A549 (cell line): ENCODE data around the gene OGDHL. TPM values are rescaled to one million over a fixed set of nuclear protein-coding genes. Genes with fewer than 3 reads are reported as not detected.
"Not testable (repeated sequence)": the region's sequence is repeated elsewhere in the genome, so short reads cannot be mapped to it uniquely, and the experiment has no call there.

ENCODE experiments used
- ATAC-seq, 2 experiments: fragments of 200-7000 bp in 1 of 2; fragments of >200 bp in 1 of 2; cut with Nextera tagmentation in 1 of 2; cut with Tn5 transposase in 1 of 2; 3 replicates each; pipeline versions ENCODE4 v1.8.0 to v1.9.1; 2018 to 2020; ENCODE audit warnings: mild to moderate bottlenecking in 1 of 2, moderate library complexity in 1 of 2
- CTCF ChIA-PET: fragments of 300-600 bp; sonication (Branson Sonifier 250); formaldehyde crosslinking; extraction: SDS; loops from one replicate; lab custom pipeline; 2021; ENCODE audit warnings: antibody characterized with exemption, inconsistent platforms; lab: Yijun Ruan, JAX
- POLR2A ChIA-PET: fragments of 350-600 bp; formaldehyde crosslinking; extraction: SDS; loops from one replicate; lab custom pipeline; 2021; ENCODE audit warnings: antibody characterized with exemption, inconsistent platforms; lab: Yijun Ruan, JAX
- DNase-seq, 2 experiments: peaks; one replicate each; pipeline versions ENCODE4 v3.0.0 to v3.0.0-alpha.2; 2011 to 2016; ENCODE audit warnings: low read depth in 1 of 2, low spot score in 1 of 2
- FAIRE-seq: peaks from 2 replicates; lab custom pipeline; 2011; peaks lifted over from hg19 to GRCh38; lab: Jason Lieb, UNC
- H3K27ac ChIP-seq, 2 experiments: fragments of >200 bp; sonication (Bioruptor Twin); formaldehyde crosslinking; 3 replicates each; pipeline ENCODE4 v1.5.1; 2016 to 2017
- H3K4me1 ChIP-seq: fragments of >200 bp; sonication (Bioruptor Twin); formaldehyde crosslinking; 3 replicates; pipeline ENCODE4 v1.6.1; 2016
- H3K4me2 ChIP-seq: fragments of >200 bp; sonication (Bioruptor Twin); formaldehyde crosslinking; 3 replicates; pipeline ENCODE4 v1.6.1; 2016
- H3K4me3 ChIP-seq: fragments of >200 bp; sonication (Bioruptor Twin); formaldehyde crosslinking; 3 replicates; pipeline ENCODE4 v1.5.1; 2016
- H3K9me3 ChIP-seq: fragments of >200 bp; sonication (Bioruptor Twin); formaldehyde crosslinking; 3 replicates; pipeline ENCODE4 v1.6.1; 2016
- BCL3 ChIP-seq: fragments of >200 bp; sonication (Bioruptor Twin); formaldehyde crosslinking; IDR thresholded peaks from 3 replicates; pipeline ENCODE4 v1.6.1; 2016
- BHLHE40 ChIP-seq: IDR thresholded peaks from 2 replicates; pipeline ENCODE4 v1.6.1; 2012; ENCODE audit warnings: low read depth, low read length, inconsistent platforms
- CBX2 ChIP-seq: fragments of 200-600 bp; sonication (generic); IDR thresholded peaks from 2 replicates; pipeline ENCODE4 v1.6.1; 2016; ENCODE audit warnings: low read depth, mild to moderate bottlenecking, borderline replicate concordance
- CBX8 ChIP-seq: fragments of 200-600 bp; sonication (generic); IDR thresholded peaks from 2 replicates; pipeline ENCODE4 v1.6.1; 2016
- CHD2 ChIP-seq: fragments of 150-350 bp; IDR thresholded peaks from 2 replicates; pipeline ENCODE4 v1.6.1; 2014; ENCODE audit warnings: low read length; ENCODE audit not compliant: partially characterized antibody
- EHMT2 ChIP-seq: fragments of 200-600 bp; sonication (generic); IDR thresholded peaks from 2 replicates; pipeline ENCODE4 v1.6.1; 2016; ENCODE audit warnings: antibody characterized with exemption, low read depth, mild to moderate bottlenecking, moderate library complexity
- ELK1 ChIP-seq: fragments of 150-350 bp; IDR thresholded peaks from 2 replicates; pipeline ENCODE4 v1.6.1; 2014; ENCODE audit warnings: low read depth, mild to moderate bottlenecking, low read length
- EP300 ChIP-seq, 2 experiments: fragments of >200 bp; sonication (Bioruptor Twin); formaldehyde crosslinking; IDR thresholded peaks; 2 replicates in 1 of 2; 3 replicates in 1 of 2; pipeline ENCODE4 v1.6.1; 2016 to 2017
- ESRRA ChIP-seq: fragments of 150-350 bp; IDR thresholded peaks from 2 replicates; pipeline ENCODE4 v1.6.1; 2014; ENCODE audit warnings: mild to moderate bottlenecking, low read length, borderline replicate concordance
- FOSL2 ChIP-seq, 2 experiments: fragments of 450-650 bp in 1 of 2; fragments of >200 bp in 1 of 2; sonication (Bioruptor Twin) in 1 of 2; formaldehyde crosslinking; IDR thresholded peaks; 2 replicates each; pipeline versions ENCODE4 v1.5.0 to v1.6.1; 2016 to 2020; ENCODE audit warnings: mild to moderate bottlenecking in 1 of 2, moderate library complexity in 1 of 2
- HDAC2 ChIP-seq: fragments of 200-600 bp; sonication (generic); IDR thresholded peaks from 2 replicates; pipeline ENCODE4 v1.6.1; 2016
- HES2 ChIP-seq: fragments of >200 bp; sonication (Bioruptor Twin); formaldehyde crosslinking; IDR thresholded peaks from 2 replicates; pipeline ENCODE4 v1.6.1; 2016
- HEYL ChIP-seq: fragments of 250-450 bp; sonication (Bioruptor Pico); IDR thresholded peaks from 2 replicates; pipeline ENCODE4 v1.8.0; 2021; ENCODE audit warnings: mild to moderate bottlenecking, moderate library complexity
- HOXB5 ChIP-seq: fragments of 250-450 bp; sonication (Bioruptor Pico); IDR thresholded peaks from 2 replicates; pipeline ENCODE4 v1.5.0; 2020; ENCODE audit warnings: mild to moderate bottlenecking, moderate library complexity
- JUN ChIP-seq, 2 experiments: fragments of >200 bp; sonication (Bioruptor Twin); formaldehyde crosslinking; IDR thresholded peaks; 2 replicates in 1 of 2; 3 replicates in 1 of 2; pipeline ENCODE4 v1.6.1; 2016 to 2017
- KDM5A ChIP-seq: fragments of 200-600 bp; sonication (generic); IDR thresholded peaks from 2 replicates; pipeline ENCODE4 v1.6.1; 2016; ENCODE audit warnings: antibody characterized with exemption, mild to moderate bottlenecking
- MAX ChIP-seq: IDR thresholded peaks from 2 replicates; pipeline ENCODE4 v1.6.1; 2012
- MAZ ChIP-seq: fragments of 150-350 bp; IDR thresholded peaks from 2 replicates; pipeline ENCODE4 v1.6.1; 2014; ENCODE audit warnings: antibody characterized with exemption, low read depth, low read length, borderline replicate concordance
- PBX3 ChIP-seq: IDR thresholded peaks from 2 replicates; pipeline ENCODE4 v1.6.1; 2012
- PHF8 ChIP-seq: fragments of 200-600 bp; sonication (generic); IDR thresholded peaks from 2 replicates; pipeline ENCODE4 v1.6.1; 2016; ENCODE audit warnings: low read depth, mild to moderate bottlenecking, antibody characterized with exemption, moderate library complexity, borderline replicate concordance
- POLR2A ChIP-seq: IDR thresholded peaks from 2 replicates; pipeline ENCODE4 v1.6.1; 2012; ENCODE audit warnings: mild to moderate bottlenecking, low read length
- RARB ChIP-seq: fragments of 250-450 bp; sonication (Bioruptor Pico); IDR thresholded peaks from 2 replicates; pipeline ENCODE4 v1.8.0; 2021; ENCODE audit warnings: mild to moderate bottlenecking, moderate library complexity
- REST ChIP-seq: fragments of 200-600 bp; sonication (generic); IDR thresholded peaks from 2 replicates; pipeline ENCODE4 v1.6.1; 2016; ENCODE audit warnings: antibody characterized with exemption, mild to moderate bottlenecking, moderate library complexity
- TP53 ChIP-seq: fragments of 250-450 bp; sonication (Bioruptor Pico); IDR thresholded peaks from 2 replicates; pipeline ENCODE4 v1.5.0; 2021; ENCODE audit warnings: mild to moderate bottlenecking, moderate library complexity
- ZC3H11A ChIP-seq: fragments of 450-650 bp; IDR thresholded peaks from 2 replicates; pipeline ENCODE4 v1.6.1; 2014; ENCODE audit warnings: antibody characterized with exemption, mild to moderate bottlenecking
- ZFP36 ChIP-seq: fragments of 450-650 bp; IDR thresholded peaks from 2 replicates; pipeline ENCODE4 v1.6.1; 2014; ENCODE audit warnings: borderline replicate concordance; ENCODE audit not compliant: partially characterized antibody
- WGBS: methylation state at CpG from one replicate; pipeline ENCODE4 v1.1.6; 2017; ENCODE audit errors: missing lambda C conversion rate; 5-methylcytosine and 5-hydroxymethylcytosine counted together
- polyA plus RNA-seq, 4 experiments: library from polyadenylated mRNA; depleted of rRNA in 3 of 4; stranded (reverse); fragments of >200 nt; fragmentation: RNase III in 1 of 4; extraction: RNeasy Plus Mini Kit Qiagen cat#74134 plus additional on column Dnase treatment in 1 of 4; gene quantifications; 2 replicates in 3 of 4; 3 replicates in 1 of 4; pipeline ENCODE4 v1.2.3, GENCODE V29; 2011 to 2017

OGDHL gene
- polyA plus RNA-seq, 2 of the 4 experiments (the other 2 are of a cell fraction): 0.06 to 0.22 TPM

GRCh38 chr10:49756031-49756430 is 6.1 kb downstream of the OGDHL start:
- H3K9me3 ChIP-seq: no peaks in the 10 kb centered on the region
- ATAC-seq (no peak), FAIRE-seq (no peak), DNase-seq (no peak)
- no peaks in the 10 kb centered on the region for H3K4me1 ChIP-seq
- H3K27ac ChIP-seq: no peak overlapping the region
- H3K4me3 ChIP-seq: no peak overlapping the region
- no peak for TF ChIP-seq FOSL2 (IDR thresholded peaks at IDR 0.05)
- TF ChIP-seq FOSL2 (CRISPR knock-in tag; IDR thresholded peaks at IDR 0.05): no peak
- no peak for TF ChIP-seq EHMT2
- TF ChIP-seq HES2: no peak
- no peak for TF ChIP-seq ZFP36
- no peak for TF ChIP-seq TP53 (CRISPR knock-in tag)
- TF ChIP-seq KDM5A: no peak
- TF ChIP-seq MAX: no peak
- TF ChIP-seq ESRRA: no peak
- no peak for TF ChIP-seq HOXB5 (CRISPR knock-in tag)
- no peak for TF ChIP-seq RARB (CRISPR knock-in tag)
- no peak for TF ChIP-seq CBX8
- no peak for TF ChIP-seq ZC3H11A
- no peak for TF ChIP-seq PBX3
- no peak for TF ChIP-seq BCL3
- H3K4me2 ChIP-seq: no peak overlapping the region
- ChIA-PET CTCF (no interaction called here), POLR2A (no interaction called here)
- WGBS: 4% methylated on average over 3 of the region's 3 CpGs

- H3K27ac ChIP-seq, H3K4me2 ChIP-seq, H3K4me3 ChIP-seq, H3K4me1 ChIP-seq, ATAC-seq, DNase-seq, CTCF ChIA-PET, FAIRE-seq, POLR2A ChIA-PET, H3K9me3 ChIP-seq: not testable (repeated sequence)
- WGBS: 21% methylated on average over 7 of the region's 7 CpGs
Observed at GRCh38 chr10:49754951-49755350, 7.2 kb downstream of the OGDHL start.

- POLR2A ChIA-PET: interaction anchor here (0.6 kb wide), 1 partner anchor 42 kb away, joined by 4 read pairs; no protein-coding TSS in a partner anchor
- WGBS: 37% methylated on average over 7 of the region's 7 CpGs
- H3K4me2 ChIP-seq: no peak overlapping the region
- FAIRE-seq (no peak), ATAC-seq (no peak), DNase-seq (no peak)
- no peak for TF ChIP-seq ELK1
- TF ChIP-seq REST: no peak
- TF ChIP-seq CBX2: no peak
- TF ChIP-seq EP300 (IDR thresholded peaks at IDR 0.05): no peak
- TF ChIP-seq POLR2A: no peak
- no peak for TF ChIP-seq JUN (IDR thresholded peaks at IDR 0.05)
- no peak for TF ChIP-seq HES2
- no peak for TF ChIP-seq MAZ
- TF ChIP-seq HEYL: no peak
- TF ChIP-seq PBX3: no peak
- no peak for TF ChIP-seq CHD2
- no peak for TF ChIP-seq BHLHE40
- no peak for TF ChIP-seq KDM5A
- no peak for TF ChIP-seq HDAC2
- no peak for TF ChIP-seq PHF8
- CTCF ChIA-PET: no interaction called here
- H3K9me3 ChIP-seq: no peaks in the 10 kb centered on the region
- no peaks in the 10 kb centered on the region for H3K4me1 ChIP-seq
- no peak overlapping the region for H3K4me3 ChIP-seq
- no peak overlapping the region for H3K27ac ChIP-seq
Observed at GRCh38 chr10:49752584-49752983, 9.5 kb downstream of the OGDHL start.
